Measurements from ENCODE around the gene TPP1.

Gene TPP1

GRCh38 chr11:6596239-6596877, 22.9 kb downstream of the TPP1 start:
- no peak overlapping the region for H3K4me3 ChIP-seq (ENCODE audit: low read depth in 1 of 2, low read length in 2 of 2)
- H3K27me3 ChIP-seq (ENCODE audit: control insufficient read depth in 1 of 2, insufficient read depth in 2 of 2, low read length in 2 of 2), result no peaks in the 10 kb centered on the region
- no peaks in the 10 kb centered on the region for H3K9me3 ChIP-seq (ENCODE audit: control insufficient read depth in 1 of 2, low read length in 2 of 2)
- peaks cover 30 to 69% of the 10 kb centered on the region in 2 donors for H3K36me3 ChIP-seq (ENCODE audit: control insufficient read depth in 1 of 2, insufficient read depth in 2 of 2, low read length in 2 of 2)
- H3K27ac ChIP-seq (ENCODE audit: low read depth, low read length), result no peak overlapping the region
- peaks cover 5 to 7% of the 10 kb centered on the region in 2 donors for H3K4me1 ChIP-seq (ENCODE audit: control insufficient read depth in 1 of 2, insufficient read depth in 2 of 2, low read length in 2 of 2)
- no peak overlapping the region for H3K9ac ChIP-seq (ENCODE audit: low read depth in 1 of 2, low read length in 2 of 2)

GRCh38 chr11:6594142-6594768, 25.0 kb downstream of the TPP1 start:
- Histone ChIP-seq H3K9ac (ENCODE audit: low read depth in 1 of 2, low read length in 2 of 2) (no peak overlapping the region), H3K4me3 (ENCODE audit: low read depth in 1 of 2, low read length in 2 of 2) (no peak overlapping the region), H3K27ac (ENCODE audit: low read depth, low read length) (no peak overlapping the region), H3K9me3 (ENCODE audit: control insufficient read depth in 1 of 2, low read length in 2 of 2) (no peaks in the 10 kb centered on the region), H3K36me3 (ENCODE audit: control insufficient read depth in 1 of 2, insufficient read depth in 2 of 2, low read length in 2 of 2) (peaks cover 11 to 48% of the 10 kb centered on the region in 2 donors), H3K4me1 (ENCODE audit: control insufficient read depth in 1 of 2, insufficient read depth in 2 of 2, low read length in 2 of 2) (no peaks in the 10 kb centered on the region), H3K27me3 (ENCODE audit: control insufficient read depth in 1 of 2, insufficient read depth in 2 of 2, low read length in 2 of 2) (no peaks in the 10 kb centered on the region)

GRCh38 chr11:6588018-6588417, 31.2 kb downstream of the TPP1 start:
- H3K4me1 ChIP-seq (ENCODE audit: control insufficient read depth in 1 of 2, insufficient read depth in 2 of 2, low read length in 2 of 2), result no peaks in the 10 kb centered on the region
- peaks cover 3 to 10% of the 10 kb centered on the region in 2 donors for H3K36me3 ChIP-seq (ENCODE audit: control insufficient read depth in 1 of 2, insufficient read depth in 2 of 2, low read length in 2 of 2)
- H3K27me3 ChIP-seq (ENCODE audit: control insufficient read depth in 1 of 2, insufficient read depth in 2 of 2, low read length in 2 of 2), result no peaks in the 10 kb centered on the region
- H3K9me3 ChIP-seq (ENCODE audit: control insufficient read depth in 1 of 2, low read length in 2 of 2), result peaks cover 5 to 18% of the 10 kb centered on the region in 2 donors
- no peak overlapping the region for H3K9ac ChIP-seq (ENCODE audit: low read depth in 1 of 2, low read length in 2 of 2)
- H3K4me3 ChIP-seq (ENCODE audit: low read depth in 1 of 2, low read length in 2 of 2), result no peak overlapping the region
- H3K27ac ChIP-seq (ENCODE audit: low read depth, low read length), result no peak overlapping the region

- Histone ChIP-seq H3K4me1 (ENCODE audit: control insufficient read depth in 1 of 2, insufficient read depth in 2 of 2, low read length in 2 of 2) (no peaks in the 10 kb centered on the region), H3K9me3 (ENCODE audit: control insufficient read depth in 1 of 2, low read length in 2 of 2) (peaks cover 5 to 18% of the 10 kb centered on the region in 2 donors), H3K4me3 (ENCODE audit: low read depth in 1 of 2, low read length in 2 of 2) (no peak overlapping the region), H3K27ac (ENCODE audit: low read depth, low read length) (no peak overlapping the region), H3K36me3 (ENCODE audit: control insufficient read depth in 1 of 2, insufficient read depth in 2 of 2, low read length in 2 of 2) (peaks cover 0 to 10% of the 10 kb centered on the region in 2 donors), H3K27me3 (ENCODE audit: control insufficient read depth in 1 of 2, insufficient read depth in 2 of 2, low read length in 2 of 2) (no peaks in the 10 kb centered on the region), H3K9ac (ENCODE audit: low read depth in 1 of 2, low read length in 2 of 2) (no peak overlapping the region)
These were observed 31.8 kb downstream of the TPP1 start for GRCh38 chr11:6587360-6587953.

- peaks cover 0 to 5% of the 10 kb centered on the region in 2 donors for H3K36me3 ChIP-seq (ENCODE audit: control insufficient read depth in 1 of 2, insufficient read depth in 2 of 2, low read length in 2 of 2)
- H3K9me3 ChIP-seq (ENCODE audit: control insufficient read depth in 1 of 2, low read length in 2 of 2), result peaks cover 5 to 18% of the 10 kb centered on the region in 2 donors
- H3K9ac ChIP-seq (ENCODE audit: low read depth in 1 of 2, low read length in 2 of 2), result no peak overlapping the region
- H3K27me3 ChIP-seq (ENCODE audit: control insufficient read depth in 1 of 2, insufficient read depth in 2 of 2, low read length in 2 of 2), result no peaks in the 10 kb centered on the region
- H3K27ac ChIP-seq (ENCODE audit: low read depth, low read length), result no peak overlapping the region
- H3K4me3 ChIP-seq (ENCODE audit: low read depth in 1 of 2, low read length in 2 of 2), result no peak overlapping the region
- H3K4me1 ChIP-seq (ENCODE audit: control insufficient read depth in 1 of 2, insufficient read depth in 2 of 2, low read length in 2 of 2), result no peaks in the 10 kb centered on the region
These were observed 32.5 kb downstream of the TPP1 start for GRCh38 chr11:6586434-6587359.

GRCh38 chr11:6584528-6584927, 34.7 kb downstream of the TPP1 start:
- no peak overlapping the region for H3K9ac ChIP-seq (ENCODE audit: low read depth in 1 of 2, low read length in 2 of 2)
- no peak overlapping the region for H3K4me3 ChIP-seq (ENCODE audit: low read depth in 1 of 2, low read length in 2 of 2)
- H3K4me1 ChIP-seq (ENCODE audit: control insufficient read depth in 1 of 2, insufficient read depth in 2 of 2, low read length in 2 of 2), result no peaks in the 10 kb centered on the region
- no peaks in the 10 kb centered on the region for H3K27me3 ChIP-seq (ENCODE audit: control insufficient read depth in 1 of 2, insufficient read depth in 2 of 2, low read length in 2 of 2)
- H3K36me3 ChIP-seq (ENCODE audit: control insufficient read depth in 1 of 2, insufficient read depth in 2 of 2, low read length in 2 of 2), result peaks cover 0 to 8% of the 10 kb centered on the region in 2 donors
- no peak overlapping the region for H3K27ac ChIP-seq (ENCODE audit: low read depth, low read length)
- H3K9me3 ChIP-seq (ENCODE audit: control insufficient read depth in 1 of 2, low read length in 2 of 2), result peaks cover 5 to 18% of the 10 kb centered on the region in 2 donors

GRCh38 chr11:6583584-6583983, 35.6 kb downstream of the TPP1 start:
- no peak overlapping the region for H3K9ac ChIP-seq (ENCODE audit: low read depth in 1 of 2, low read length in 2 of 2)

GRCh38 chr11:6579681-6580080, 39.5 kb downstream of the TPP1 start:
- Histone ChIP-seq H3K27ac (ENCODE audit: low read depth, low read length) (no peak overlapping the region), H3K4me3 (ENCODE audit: low read depth in 1 of 2, low read length in 2 of 2) (no peak overlapping the region), H3K4me1 (ENCODE audit: control insufficient read depth in 1 of 2, insufficient read depth in 2 of 2, low read length in 2 of 2) (no peaks in the 10 kb centered on the region), H3K27me3 (ENCODE audit: control insufficient read depth in 1 of 2, insufficient read depth in 2 of 2, low read length in 2 of 2) (no peaks in the 10 kb centered on the region), H3K9ac (ENCODE audit: low read depth in 1 of 2, low read length in 2 of 2) (no peak overlapping the region), H3K36me3 (ENCODE audit: control insufficient read depth in 1 of 2, insufficient read depth in 2 of 2, low read length in 2 of 2) (peaks cover 0 to 6% of the 10 kb centered on the region in 2 donors), H3K9me3 (ENCODE audit: control insufficient read depth in 1 of 2, low read length in 2 of 2) (peaks cover 5 to 15% of the 10 kb centered on the region in 2 donors)

More at GRCh38 chr11:6583584-6583983, 35.6 kb downstream of the TPP1 start:
- H3K4me3 ChIP-seq (ENCODE audit: low read depth in 1 of 2, low read length in 2 of 2), result no peak overlapping the region
- H3K4me1 ChIP-seq (ENCODE audit: control insufficient read depth in 1 of 2, insufficient read depth in 2 of 2, low read length in 2 of 2), result no peaks in the 10 kb centered on the region
- H3K27me3 ChIP-seq (ENCODE audit: control insufficient read depth in 1 of 2, insufficient read depth in 2 of 2, low read length in 2 of 2), result no peaks in the 10 kb centered on the region
- no peak overlapping the region for H3K27ac ChIP-seq (ENCODE audit: low read depth, low read length)
- H3K36me3 ChIP-seq (ENCODE audit: control insufficient read depth in 1 of 2, insufficient read depth in 2 of 2, low read length in 2 of 2), result peaks cover 0 to 8% of the 10 kb centered on the region in 2 donors
- peaks cover 5 to 18% of the 10 kb centered on the region in 2 donors for H3K9me3 ChIP-seq (ENCODE audit: control insufficient read depth in 1 of 2, low read length in 2 of 2)

GRCh38 chr11:6578134-6578533, 41.1 kb downstream of the TPP1 start:
- no peaks in the 10 kb centered on the region for H3K9me3 ChIP-seq (ENCODE audit: control insufficient read depth in 1 of 2, low read length in 2 of 2)
- no peaks in the 10 kb centered on the region for H3K27me3 ChIP-seq (ENCODE audit: control insufficient read depth in 1 of 2, insufficient read depth in 2 of 2, low read length in 2 of 2)
- H3K9ac ChIP-seq (ENCODE audit: low read depth in 1 of 2, low read length in 2 of 2), result no peak overlapping the region

More at GRCh38 chr11:6578134-6578533, 41.1 kb downstream of the TPP1 start:
- no peaks in the 10 kb centered on the region for H3K4me1 ChIP-seq (ENCODE audit: control insufficient read depth in 1 of 2, insufficient read depth in 2 of 2, low read length in 2 of 2)
- H3K27ac ChIP-seq (ENCODE audit: low read depth, low read length), result no peak overlapping the region
- H3K36me3 ChIP-seq (ENCODE audit: control insufficient read depth in 1 of 2, insufficient read depth in 2 of 2, low read length in 2 of 2), result peaks cover 0 to 6% of the 10 kb centered on the region in 2 donors
- H3K4me3 ChIP-seq (ENCODE audit: low read depth in 1 of 2, low read length in 2 of 2), result no peak overlapping the region
